GM19043 (cell line): ENCODE data around the gene AMMECR1.
A peak's percentile ranks its signal among the peaks of the same experiment; 100 is the strongest.
"Not testable (repeated sequence)": the region's sequence is repeated elsewhere in the genome, so short reads cannot be mapped to it uniquely, and the experiment has no call there.

Experiments
- ATAC-seq: cut with Tn5 transposase; IDR thresholded peaks from one replicate; pipeline ENCODE4 v1.9.1; 2021; ENCODE audit warnings: low read depth; ENCODE audit not compliant: unreplicated experiment

AMMECR1 gene

DNA sequence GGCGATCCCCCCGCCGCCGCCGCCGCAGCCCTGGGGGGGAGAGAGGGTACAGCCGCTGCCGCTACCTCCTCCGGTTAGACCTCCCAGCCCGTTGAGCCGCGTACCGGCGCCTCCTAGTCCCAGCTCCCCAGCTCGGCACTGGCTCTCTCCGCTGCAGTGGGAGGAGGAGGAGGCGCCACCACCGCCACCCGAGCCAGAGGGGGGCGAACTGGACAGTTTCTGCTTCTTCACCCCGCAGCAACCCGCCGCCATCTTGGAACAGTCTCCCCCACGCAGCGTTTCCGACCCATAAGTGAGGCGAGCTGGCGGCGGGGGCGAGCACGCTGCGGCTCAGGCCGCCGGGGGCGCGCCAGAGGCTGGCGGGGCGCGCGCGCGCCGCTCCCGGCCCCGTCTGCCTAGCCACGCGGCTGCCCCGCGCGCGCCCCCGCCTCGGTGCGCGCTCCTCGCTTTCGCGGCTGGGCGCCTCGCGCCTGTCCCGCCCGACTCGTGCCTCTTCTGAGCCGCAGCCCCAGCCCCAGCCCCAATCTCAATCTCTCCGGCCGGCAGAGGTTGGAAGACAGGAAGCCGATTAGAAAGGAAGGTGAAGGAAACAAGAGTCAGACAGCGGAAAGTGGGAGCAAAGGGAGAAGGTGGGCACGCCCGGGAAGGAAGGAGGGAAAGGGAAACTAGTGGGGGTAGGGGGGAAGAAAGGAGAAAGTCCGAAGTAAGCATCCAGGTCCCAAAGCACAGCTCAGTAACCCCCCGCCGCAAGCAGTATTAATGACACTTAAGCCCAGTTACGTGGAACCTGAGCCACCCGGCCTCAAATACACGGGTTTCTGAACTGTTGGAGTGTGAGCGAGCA lies at the start of gene AMMECR1:
TSS of gene AMMECR1 (minus strand) at position 266 of the 844 bp plus-strand sequence. CDS start at position 252, 14 bp downstream.
- peak; percentile 50 for ATAC-seq

GRCh38 chrX:110363244-110363643 lies 45.4 kb upstream of the AMMECR1 start:
- ATAC-seq = no peak

DNA sequence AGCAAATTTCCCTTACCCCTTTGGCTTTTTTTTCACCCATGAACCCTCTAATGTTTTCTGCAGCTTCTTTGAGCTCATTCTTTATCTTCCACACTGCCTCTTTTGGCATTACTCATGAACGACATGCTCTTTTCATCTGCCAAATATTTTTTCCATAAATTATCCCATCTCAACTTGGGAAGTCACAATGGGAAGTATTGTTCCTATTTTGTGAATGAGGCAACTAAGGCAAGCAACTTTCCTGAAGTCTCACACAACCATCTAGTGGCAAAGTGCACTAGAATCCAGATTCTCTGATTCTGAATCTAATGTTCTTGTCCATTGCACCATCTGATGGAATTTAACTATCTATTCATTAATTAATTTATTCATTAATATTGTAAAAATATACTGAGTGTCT lies 41.4 kb upstream of the AMMECR1 start:
- no peak for ATAC-seq

DNA sequence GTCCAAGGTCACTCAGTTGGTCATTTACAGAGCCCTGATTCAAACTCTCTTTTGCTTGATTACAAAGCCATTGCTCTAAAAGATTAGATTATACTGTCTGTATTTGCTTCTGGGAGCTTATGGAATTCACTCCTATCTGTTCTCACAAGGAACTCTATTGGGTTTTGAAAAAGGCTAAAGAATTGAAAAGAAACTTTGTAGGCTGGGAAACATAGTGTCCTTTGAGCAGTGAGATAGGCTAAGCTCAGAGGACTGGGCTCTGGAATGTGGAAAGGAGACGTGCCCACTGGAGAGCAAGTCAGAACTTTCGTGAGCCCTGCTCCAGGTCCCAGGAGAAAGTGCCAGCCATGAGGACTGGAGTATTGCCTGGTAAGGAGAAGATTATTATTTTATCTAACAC lies 40.7 kb upstream of the AMMECR1 start, which contains the start of gene RTL9:
TSS of gene RTL9 (plus strand) at position 301 of the 400 bp plus-strand sequence. CDS start 91,770 bp downstream, outside the sequence.
- no peak for ATAC-seq

- no peak for ATAC-seq
These were observed 28.8 kb upstream of the AMMECR1 start for GRCh38 chrX:110346681-110347080.

- peak; percentile 81 for ATAC-seq
These were observed 23.5 kb upstream of the AMMECR1 start for GRCh38 chrX:110341189-110342035.

DNA sequence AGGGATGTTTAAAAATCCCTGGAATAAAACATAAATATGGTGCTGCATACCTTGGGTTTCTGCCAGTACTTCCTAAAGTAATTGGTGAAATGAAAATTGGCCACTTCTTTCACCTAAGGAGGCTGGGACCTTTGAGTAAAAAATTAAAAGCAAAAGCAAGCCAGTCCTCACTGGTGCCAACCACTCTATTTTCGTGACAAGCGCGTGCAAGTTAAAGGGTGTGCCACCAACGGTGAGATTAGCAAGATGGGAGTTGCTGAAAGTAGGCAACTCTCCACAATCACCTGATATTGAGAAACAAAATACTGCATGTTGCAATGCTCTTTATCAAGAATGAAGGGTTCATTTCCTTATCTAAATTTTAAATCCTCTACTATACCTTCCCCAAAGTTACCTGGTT lies 21.1 kb upstream of the AMMECR1 start:
- no peak for ATAC-seq

GRCh38 chrX:110333458-110333857 lies 15.6 kb upstream of the AMMECR1 start:
- ATAC-seq = not testable (repeated sequence)

DNA sequence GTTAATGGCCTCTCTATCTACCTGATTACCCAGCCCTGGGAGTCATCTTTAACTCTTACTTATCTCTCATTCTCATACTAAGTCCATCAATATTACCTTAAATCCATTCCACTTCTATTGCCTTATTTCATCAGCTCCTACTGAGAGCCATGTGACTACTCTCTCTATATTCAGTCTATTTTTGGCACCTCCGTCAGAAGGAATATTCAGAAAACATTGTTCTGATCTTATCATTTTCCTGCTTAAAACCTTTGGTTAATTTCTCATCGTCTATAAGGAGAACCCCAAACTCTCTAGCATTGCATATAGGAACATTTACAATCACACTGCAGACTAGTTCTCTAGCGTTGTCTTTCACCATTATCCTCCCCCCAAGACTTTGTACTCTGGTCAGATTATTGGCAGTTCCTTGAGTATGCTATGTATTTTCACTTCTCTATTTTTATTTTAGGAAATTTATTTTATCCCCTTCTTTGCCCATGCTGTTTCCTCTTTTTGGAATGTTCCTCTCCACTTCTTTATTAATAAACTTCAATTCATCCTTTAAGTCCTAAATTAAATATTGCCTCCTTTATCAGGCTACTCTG lies 13.7 kb upstream of the AMMECR1 start:
- no peak for ATAC-seq

- not testable (repeated sequence) for ATAC-seq
These were observed 10.7 kb upstream of the AMMECR1 start for GRCh38 chrX:110328613-110329012.

DNA sequence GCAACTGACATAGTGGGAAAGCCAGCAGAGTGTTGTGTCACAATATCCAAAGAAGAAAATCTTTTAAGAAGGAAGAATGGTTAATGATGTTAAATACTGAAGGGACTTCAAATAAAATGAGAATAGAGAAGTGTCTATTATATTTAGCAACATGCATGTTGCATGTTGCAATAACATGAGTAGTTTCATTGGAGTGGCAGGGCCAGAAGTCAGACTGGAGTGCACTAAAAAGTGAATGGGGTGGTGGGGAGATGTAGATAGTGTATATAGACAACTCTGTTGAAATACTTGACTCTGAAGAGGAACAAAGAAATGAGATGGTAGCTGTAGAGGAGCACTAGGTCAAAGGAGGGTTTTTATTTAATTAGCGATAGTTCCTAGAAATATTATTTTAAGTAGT lies 9.5 kb upstream of the AMMECR1 start:
- ATAC-seq = no peak

- ATAC-seq = no peak
These were observed 8.8 kb upstream of the AMMECR1 start for GRCh38 chrX:110326712-110327111.

DNA sequence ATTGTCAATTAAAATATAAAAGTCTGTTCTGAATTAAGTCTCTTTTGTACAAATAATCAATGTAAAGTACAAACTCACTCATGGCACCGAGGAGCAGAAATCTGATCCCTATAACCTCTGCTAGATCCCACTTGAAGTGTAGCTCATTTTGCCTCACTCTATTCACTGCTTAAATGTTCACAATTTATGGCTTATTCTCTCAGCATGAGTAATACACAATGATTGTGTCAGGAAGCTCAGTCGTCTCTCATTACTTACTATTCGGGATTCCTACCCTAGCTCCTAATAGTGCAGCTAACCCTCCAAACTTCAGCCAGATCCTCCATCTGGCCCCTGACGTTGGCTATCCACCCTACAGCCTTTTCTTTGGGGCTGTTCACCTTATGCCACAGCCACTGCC lies 4.7 kb upstream of the AMMECR1 start:
- no peak for ATAC-seq

DNA sequence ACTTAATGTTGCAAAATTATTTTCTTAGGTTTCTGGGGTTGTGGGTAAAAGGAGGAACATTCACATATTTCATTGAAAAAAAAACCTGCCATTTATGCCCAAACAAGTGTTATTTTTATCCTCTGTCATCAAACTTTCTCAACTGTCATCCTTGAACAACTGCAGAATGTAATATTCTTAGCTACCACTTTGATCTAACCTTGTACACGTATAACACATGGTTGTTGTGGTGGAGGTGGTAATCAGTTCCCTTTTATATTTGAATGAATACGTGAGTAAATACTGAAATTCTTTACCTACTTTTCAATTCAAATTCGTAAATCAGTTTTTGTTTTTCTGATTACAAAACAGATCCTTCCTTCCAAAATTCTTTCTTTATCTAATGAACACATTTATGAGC lies 3.8 kb upstream of the AMMECR1 start:
- no peak for ATAC-seq

DNA sequence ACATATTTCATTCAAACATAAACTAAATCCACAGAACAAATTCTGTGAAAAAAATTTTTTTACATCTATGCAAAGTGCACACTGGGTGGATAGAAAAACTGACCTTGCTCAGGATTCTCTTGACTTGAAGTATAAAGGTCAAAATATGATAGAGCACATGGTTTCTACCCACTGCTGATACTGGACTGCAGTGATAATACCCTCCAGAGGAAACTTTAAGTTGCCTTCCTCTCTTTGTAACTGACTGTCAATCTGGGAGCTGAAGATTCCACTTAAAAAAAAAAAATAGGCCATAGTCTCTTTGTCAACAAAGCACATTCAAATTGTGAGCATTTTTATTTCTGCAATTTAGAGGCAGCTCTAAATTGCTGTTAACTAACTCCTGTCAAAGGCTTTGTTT lies 3.2 kb upstream of the AMMECR1 start:
- no peak for ATAC-seq

DNA sequence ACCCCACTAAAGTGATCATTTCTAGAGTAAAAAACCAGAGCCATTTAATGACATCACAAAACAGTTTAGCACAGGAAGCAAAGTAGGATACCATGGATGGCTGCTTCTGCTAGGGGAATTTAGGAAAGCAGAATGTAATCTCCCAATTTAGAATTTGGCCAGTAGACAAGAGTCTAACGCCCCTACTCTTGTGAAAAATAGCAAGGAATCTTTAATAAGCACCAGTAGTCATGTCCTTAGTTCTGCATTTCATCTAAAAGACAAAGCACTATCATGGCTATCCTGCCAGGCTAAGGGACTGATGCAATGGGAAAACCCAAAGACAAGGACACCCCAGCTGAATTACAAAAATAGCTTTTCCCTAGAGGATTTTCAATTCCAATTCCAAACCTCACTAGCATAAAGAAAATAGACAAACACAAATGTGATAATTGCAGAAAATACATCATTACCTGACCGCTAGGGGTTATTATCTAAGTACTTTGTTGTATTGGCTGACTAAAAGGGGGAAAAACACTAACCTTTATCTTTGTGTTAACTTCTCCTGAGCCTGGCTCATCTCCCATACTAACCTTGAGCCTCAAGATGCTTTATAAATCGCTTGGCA lies 2.6 kb upstream of the AMMECR1 start:
- no peak for ATAC-seq

- no peak for ATAC-seq
These were observed 731 bp upstream of the AMMECR1 start for GRCh38 chrX:110318664-110318968.

DNA sequence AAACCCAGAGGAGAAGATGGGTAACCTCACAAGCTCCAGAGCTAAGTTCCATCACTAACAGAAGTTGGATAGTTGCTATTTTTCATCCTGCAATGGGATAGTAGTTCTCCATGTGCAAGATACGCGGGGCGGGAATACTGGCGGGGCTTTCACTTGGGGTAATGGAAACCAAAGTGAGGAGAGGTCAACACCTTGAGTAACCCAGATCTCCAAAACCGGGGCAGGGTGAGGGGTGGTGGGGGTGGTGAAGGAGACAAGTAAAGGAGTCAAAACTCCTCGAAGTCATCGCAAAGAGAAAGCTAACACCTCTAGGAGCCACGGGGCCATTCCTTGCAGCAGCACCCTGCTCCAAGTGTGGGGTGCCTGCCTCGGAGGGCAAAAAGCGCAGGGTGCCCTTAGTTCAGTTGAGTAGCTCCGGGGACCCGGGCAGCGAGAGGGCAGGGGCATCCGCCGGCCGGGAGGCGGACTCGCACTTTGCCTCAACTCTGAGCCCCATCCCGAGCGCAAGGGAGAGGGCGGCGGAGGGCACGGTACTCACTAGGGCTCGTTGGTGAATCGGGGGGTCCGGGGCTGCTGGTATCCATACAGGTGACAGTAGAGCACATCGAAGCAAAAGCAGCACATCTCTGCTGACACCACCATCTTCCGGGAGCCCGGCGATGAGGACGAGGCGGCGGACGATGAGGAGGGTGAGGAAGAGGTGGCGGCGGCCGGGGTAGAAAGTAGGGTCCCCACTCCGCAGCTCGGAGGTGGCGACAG lies 645 bp downstream of the AMMECR1 start:
- ATAC-seq = peak; percentile 10

DNA sequence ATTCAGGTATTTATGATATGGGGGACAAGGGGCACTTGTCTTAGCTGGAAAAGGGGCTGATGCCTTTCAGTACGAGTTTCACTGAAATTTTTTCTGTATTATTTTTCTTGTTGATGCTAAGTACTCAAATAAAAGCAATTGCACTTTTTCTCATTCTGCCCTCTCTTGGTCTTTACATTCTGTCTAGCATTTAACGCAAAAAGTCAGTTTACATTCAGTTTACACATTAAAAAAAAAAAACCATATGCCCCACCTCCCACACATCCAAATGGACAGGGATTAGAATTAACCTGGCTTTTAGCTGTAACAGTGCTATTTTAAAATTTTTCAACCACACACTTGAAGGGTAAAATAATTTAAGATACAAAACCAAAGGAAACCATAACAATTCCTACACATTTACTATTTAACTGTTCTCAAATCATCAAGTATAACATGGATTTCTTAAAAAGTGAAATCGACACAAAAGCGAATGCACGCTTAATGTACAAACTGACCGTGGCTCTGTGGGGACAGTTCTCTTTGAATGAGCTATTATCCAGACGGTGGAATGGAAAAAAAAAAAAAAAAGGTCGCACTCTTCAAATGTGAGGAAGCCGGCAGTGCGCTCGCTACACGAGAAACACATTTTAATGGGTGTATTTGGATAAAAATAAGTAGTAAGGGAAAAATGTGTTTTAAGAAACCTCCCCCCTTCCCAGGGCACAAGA lies 1.4 kb downstream of the AMMECR1 start:
- ATAC-seq = no peak

- no peak for ATAC-seq
These were observed 2.3 kb downstream of the AMMECR1 start for GRCh38 chrX:110315551-110315950.
